GM12878 (cell line): ENCODE measurements around the gene ERC2. TPM values are rescaled to one million over a fixed set of nuclear protein-coding genes. Genes with fewer than 3 reads are reported as not detected.

ENCODE experiments used
- ATAC-seq: fragments of 200-7000 bp; cut with Tn5 transposase; 3 replicates; pipeline ENCODE4 v1.9.1; 2020; ENCODE audit warnings: mild to moderate bottlenecking, moderate library complexity
- BruUV-seq: library from RNA; stranded (reverse); fragments of 400-500 nt; replicated peaks from 2 replicates; lab custom pipeline; 2021; lab: Mats Ljungman, UMichigan
- CTCF ChIA-PET: fragments of 300-600 bp; sonication (Branson Sonifier 250); formaldehyde crosslinking; extraction: SDS; loops from one replicate; lab custom pipeline; 2021; ENCODE audit warnings: inconsistent platforms; lab: Yijun Ruan, JAX
- POLR2A ChIA-PET: fragments of 350-600 bp; formaldehyde crosslinking; extraction: SDS; loops from one replicate; lab custom pipeline; 2021; ENCODE audit warnings: inconsistent platforms; lab: Charles Lee
- RAD21 ChIA-PET: fragments of 300-600 bp; sonication (Branson Sonifier 250); formaldehyde crosslinking; loops from one replicate; lab custom pipeline; 2023; ENCODE audit warnings: antibody characterized with exemption; ENCODE audit not compliant: unreplicated experiment; lab: Charles Lee
- SMC1A ChIA-PET: fragments of 300-600 bp; sonication (Branson Sonifier 250); formaldehyde crosslinking; loops from one replicate; lab custom pipeline; 2023; ENCODE audit not compliant: unreplicated experiment, uncharacterized antibody; lab: Charles Lee
- DNase-seq: peaks from one replicate; pipeline ENCODE4 v3.0.0-alpha.2; 2011; ENCODE audit warnings: low read depth, low spot score
- FAIRE-seq: peaks from 3 replicates; lab custom pipeline; 2011; peaks lifted over from hg19 to GRCh38; lab: Jason Lieb, UNC
- H2AFZ ChIP-seq: 2 replicates; pipeline ENCODE4 v1.6.0; 2011; ENCODE audit warnings: low read depth, low read length, control low read depth; ENCODE audit not compliant: control insufficient read depth
- H3K27ac ChIP-seq: 2 replicates; pipeline ENCODE4 v1.5.1; 2011; ENCODE audit warnings: control low read depth; ENCODE audit not compliant: control insufficient read depth, insufficient read depth
- H3K27me3 ChIP-seq, 2 experiments: replicated peaks in 1 of 2; 2 replicates each; pipeline versions ENCODE4 v1.6.0 to v1.6.1; 2011; ENCODE audit warnings: low read length in 1 of 2; ENCODE audit not compliant: control insufficient read depth in 2 of 2, insufficient read depth in 2 of 2
- H3K36me3 ChIP-seq, 2 experiments: 2 replicates each; pipeline ENCODE4 v1.5.1; 2011; ENCODE audit warnings: low read length in 1 of 2; ENCODE audit not compliant: control insufficient read depth in 2 of 2, insufficient read depth in 2 of 2
- H3K4me1 ChIP-seq: 2 replicates; pipeline ENCODE4 v1.6.1; 2011; ENCODE audit warnings: mild to moderate bottlenecking, low read length, moderate library complexity, mixed read lengths; ENCODE audit not compliant: control insufficient read depth, insufficient read depth
- H3K4me2 ChIP-seq: 2 replicates; pipeline ENCODE4 v1.6.0; 2011; ENCODE audit warnings: control low read depth; ENCODE audit not compliant: control insufficient read depth, insufficient read depth
- H3K4me3 ChIP-seq: fragments of 200-600 bp; sonication (generic); 2 replicates; pipeline ENCODE4 v1.5.1; 2016
- H3K79me2 ChIP-seq: 2 replicates; pipeline ENCODE4 v1.6.0; 2011; ENCODE audit warnings: low read length; ENCODE audit not compliant: control insufficient read depth, insufficient read depth
- H3K9ac ChIP-seq: 2 replicates; pipeline ENCODE4 v1.8.0; 2011; ENCODE audit warnings: low read length, control low read depth, mixed read lengths; ENCODE audit not compliant: control insufficient read depth, insufficient read depth
- H3K9me3 ChIP-seq: replicated peaks from 3 replicates; pipeline ENCODE4 v1.5.1; 2011; ENCODE audit warnings: mild to moderate bottlenecking, low read length; ENCODE audit not compliant: control insufficient read depth, insufficient read depth
- H4K20me1 ChIP-seq: 2 replicates; pipeline ENCODE4 v1.6.0; 2011; ENCODE audit not compliant: control insufficient read depth, insufficient read depth
- EZH2 ChIP-seq: IDR thresholded peaks from 2 replicates; pipeline ENCODE4 v1.6.1; 2012; ENCODE audit warnings: low read depth, mild to moderate bottlenecking, control low read depth, inconsistent platforms, low read length, borderline replicate concordance; ENCODE audit not compliant: control insufficient read depth
- GATAD2B ChIP-seq: fragments of 450-650 bp; conservative IDR thresholded peaks from 2 replicates; pipeline ENCODE4 v1.6.1; 2017; ENCODE audit warnings: low read depth, mild to moderate bottlenecking, moderate library complexity
- HSF1 ChIP-seq: fragments of 150-350 bp; IDR thresholded peaks from 2 replicates; pipeline ENCODE4 v1.6.1; 2014; ENCODE audit warnings: mild to moderate bottlenecking, low read depth, low read length
- LARP7 ChIP-seq: fragments of 450-650 bp; IDR thresholded peaks from 2 replicates; pipeline ENCODE4 v1.6.1; 2017; ENCODE audit warnings: mild to moderate bottlenecking
- MYC ChIP-seq: IDR thresholded peaks from 2 replicates; pipeline ENCODE4 v1.6.1; 2011; ENCODE audit warnings: mild to moderate bottlenecking, low read length, moderate library complexity, inconsistent platforms; ENCODE audit not compliant: insufficient read depth, insufficient replicate concordance, insufficient read length, severe bottlenecking
- NFYA ChIP-seq: IDR thresholded peaks from 2 replicates; pipeline ENCODE4 v1.6.1; 2011; ENCODE audit warnings: low read depth, mild to moderate bottlenecking, low read length, improper control_type of control experiment, borderline replicate concordance
- POU2F2 ChIP-seq: IDR thresholded peaks from 3 replicates; pipeline ENCODE4 v1.6.1; 2011; ENCODE audit warnings: low read depth, mild to moderate bottlenecking, low read length, borderline replicate concordance
- RAD21 ChIP-seq: IDR thresholded peaks from 2 replicates; pipeline ENCODE4 v1.6.1; 2011; ENCODE audit warnings: mild to moderate bottlenecking, low read depth, low read length, moderate library complexity; ENCODE audit not compliant: insufficient read depth
- RAD51 ChIP-seq: fragments of 450-650 bp; IDR thresholded peaks from 2 replicates; pipeline ENCODE4 v1.6.1; 2016; ENCODE audit warnings: moderate library complexity, mild to moderate bottlenecking, inconsistent platforms
- RBBP5 ChIP-seq: fragments of 200-600 bp; sonication (generic); conservative IDR thresholded peaks from 2 replicates; pipeline ENCODE4 v1.6.1; 2016
- RFX5 ChIP-seq: IDR thresholded peaks from 2 replicates; pipeline ENCODE4 v1.6.1; 2011; ENCODE audit warnings: low read depth, low read length, improper control_type of control experiment
- SMARCA5 ChIP-seq: fragments of 450-650 bp; IDR thresholded peaks from 2 replicates; pipeline ENCODE4 v1.6.1; 2017; ENCODE audit warnings: mild to moderate bottlenecking
- ZZZ3 ChIP-seq: IDR thresholded peaks from 2 replicates; pipeline ENCODE4 v1.6.1; 2011; ENCODE audit warnings: low read depth; ENCODE audit not compliant: control insufficient read depth, insufficient read length
- WGBS: methylation state at CpG from one replicate; pipeline ENCODE4 v1.1.6; 2016; ENCODE audit warnings: low lambda C conversion rate; ENCODE audit not compliant: insufficient replicate concordance, insufficient coverage; ENCODE audit errors: missing lambda C conversion rate; 5-methylcytosine and 5-hydroxymethylcytosine counted together
- in situ Hi-C: fragments of 300-500 bp; cut with MboI; formaldehyde crosslinking; loops from 9 replicates; pipeline ENCODE4 v1.14.3; 2018; ENCODE audit warnings: mixed read lengths
- intact Hi-C: fragments of 100-400 bp; cut with micrococcal nuclease; formaldehyde crosslinking; loops from one replicate; pipeline ENCODE4 v1.14.2; 2022; ENCODE audit not compliant: unreplicated experiment
- polyA plus RNA-seq, 11 experiments: library from polyadenylated mRNA; depleted of rRNA in 4 of 11; unstranded in 6 of 11; stranded (reverse) in 5 of 11; fragments of >200 nt; fragmentation: Nextera tagmentation in 4 of 11; fragmentation: Illumina TruSeq in 1 of 11; extraction: Ambion mirVana in 4 of 11; extraction: Trizol in 1 of 11; gene quantifications; 1 replicate in 1 of 11; 2 replicates in 10 of 11; pipeline versions ENCODE4 v1.2.1 to v1.2.3, GENCODE V29; 2011 to 2016; ENCODE audit warnings: inconsistent platforms in 2 of 11, missing spikeins in 2 of 11, low read depth in 1 of 11
- total RNA-seq, 4 experiments: library from RNA; depleted of rRNA in 3 of 4; stranded (reverse); fragments of >200 nt in 3 of 4; fragmentation: Illumina TruSeq in 1 of 4; extraction: Trizol in 1 of 4; gene quantifications; 2 replicates each; pipeline versions ENCODE4 v1.2.1 to v1.2.3, GENCODE V29; 2013 to 2021
- TF ChIP-seq, protein P1 (sequence below): fragments of 450-650 bp; IDR thresholded peaks from 2 replicates; pipeline ENCODE4 v1.6.1; 2017; ENCODE audit warnings: low read depth, mild to moderate bottlenecking, moderate library complexity
- TF ChIP-seq, protein P2 (sequence below): IDR thresholded peaks from 2 replicates; pipeline ENCODE4 v1.6.1; 2012; ENCODE audit warnings: low read depth, low read length, improper control_type of control experiment
- TF ChIP-seq, protein P3 (sequence below): IDR thresholded peaks from 2 replicates; pipeline ENCODE4 v1.6.1; 2011; ENCODE audit warnings: borderline replicate concordance, low read depth, mild to moderate bottlenecking, moderate library complexity, mixed read lengths, low read length; ENCODE audit not compliant: insufficient read depth; ENCODE audit errors: extremely low read length

Gene ERC2
- total and polyA plus RNA-seq, 10 of the 15 experiments (the other 5 are each of a cell fraction or from before 2014, with no cell fraction given): 0.06 to 1.4 (median 0.12) TPM; not detected in 3

GRCh38 chr3:56404884-56405283 lies 63.4 kb downstream of the ERC2 start:
- Histone ChIP-seq H3K27ac (no peak overlapping the region), H3K79me2 (no peaks in the 10 kb centered on the region), H2AFZ (no peak overlapping the region), H3K27me3 (no peaks in the 10 kb centered on the region; a peak in 2 of 4 replicates), H3K4me1 (no peaks in the 10 kb centered on the region), H3K36me3 (no peaks in the 10 kb centered on the region), H3K4me2 (no peak overlapping the region), H4K20me1 (no peaks in the 10 kb centered on the region), H3K9ac (no peak overlapping the region), H3K4me3 (no peak overlapping the region), H3K9me3 (no peaks in the 10 kb centered on the region)
- ChIA-PET CTCF (no interaction called here), SMC1A (no interaction called here), RAD21 (no interaction called here), POLR2A (interaction anchor here (0.6 kb wide), 1 partner anchor 42 kb away, joined by 4 read pairs; no protein-coding TSS in a partner anchor)
- FAIRE-seq (no peak), DNase-seq (no peak), ATAC-seq (no peak)
- BruUV-seq: no TSS peak
- in situ Hi-C loops (no loop called here), intact Hi-C loops (no loop called here)
- 36% methylated on average over 3 of the region's 3 CpGs for WGBS
- no peak for TF ChIP-seq GATAD2B
- TF ChIP-seq ZZZ3: no peak
- no peak for TF ChIP-seq RFX5
- no peak for TF ChIP-seq RAD51
- no peak for TF ChIP-seq RAD21
- TF ChIP-seq EZH2: no peak
- TF ChIP-seq, protein P1, sequence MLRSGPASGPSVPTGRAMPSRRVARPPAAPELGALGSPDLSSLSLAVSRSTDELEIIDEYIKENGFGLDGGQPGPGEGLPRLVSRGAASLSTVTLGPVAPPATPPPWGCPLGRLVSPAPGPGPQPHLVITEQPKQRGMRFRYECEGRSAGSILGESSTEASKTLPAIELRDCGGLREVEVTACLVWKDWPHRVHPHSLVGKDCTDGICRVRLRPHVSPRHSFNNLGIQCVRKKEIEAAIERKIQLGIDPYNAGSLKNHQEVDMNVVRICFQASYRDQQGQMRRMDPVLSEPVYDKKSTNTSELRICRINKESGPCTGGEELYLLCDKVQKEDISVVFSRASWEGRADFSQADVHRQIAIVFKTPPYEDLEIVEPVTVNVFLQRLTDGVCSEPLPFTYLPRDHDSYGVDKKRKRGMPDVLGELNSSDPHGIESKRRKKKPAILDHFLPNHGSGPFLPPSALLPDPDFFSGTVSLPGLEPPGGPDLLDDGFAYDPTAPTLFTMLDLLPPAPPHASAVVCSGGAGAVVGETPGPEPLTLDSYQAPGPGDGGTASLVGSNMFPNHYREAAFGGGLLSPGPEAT: no peak
- no peak for TF ChIP-seq LARP7
- no peak for TF ChIP-seq RBBP5
- no peak for TF ChIP-seq NFYA
- no peak for TF ChIP-seq SMARCA5
- TF ChIP-seq, protein P2, sequence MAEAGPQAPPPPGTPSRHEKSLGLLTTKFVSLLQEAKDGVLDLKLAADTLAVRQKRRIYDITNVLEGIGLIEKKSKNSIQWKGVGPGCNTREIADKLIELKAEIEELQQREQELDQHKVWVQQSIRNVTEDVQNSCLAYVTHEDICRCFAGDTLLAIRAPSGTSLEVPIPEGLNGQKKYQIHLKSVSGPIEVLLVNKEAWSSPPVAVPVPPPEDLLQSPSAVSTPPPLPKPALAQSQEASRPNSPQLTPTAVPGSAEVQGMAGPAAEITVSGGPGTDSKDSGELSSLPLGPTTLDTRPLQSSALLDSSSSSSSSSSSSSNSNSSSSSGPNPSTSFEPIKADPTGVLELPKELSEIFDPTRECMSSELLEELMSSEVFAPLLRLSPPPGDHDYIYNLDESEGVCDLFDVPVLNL: no peak
- no peak for TF ChIP-seq POU2F2
- no peak for TF ChIP-seq MYC
- TF ChIP-seq, protein P3, sequence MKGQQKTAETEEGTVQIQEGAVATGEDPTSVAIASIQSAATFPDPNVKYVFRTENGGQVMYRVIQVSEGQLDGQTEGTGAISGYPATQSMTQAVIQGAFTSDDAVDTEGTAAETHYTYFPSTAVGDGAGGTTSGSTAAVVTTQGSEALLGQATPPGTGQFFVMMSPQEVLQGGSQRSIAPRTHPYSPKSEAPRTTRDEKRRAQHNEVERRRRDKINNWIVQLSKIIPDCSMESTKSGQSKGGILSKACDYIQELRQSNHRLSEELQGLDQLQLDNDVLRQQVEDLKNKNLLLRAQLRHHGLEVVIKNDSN: no peak
- TF ChIP-seq HSF1: no peak
